Measurements from ENCODE around the gene DNAAF1.

GRCh38 chr16:84183911-84184591 lies 38.9 kb downstream of the DNAAF1 start:
- TF ChIP-seq CTCF (conservative IDR thresholded peaks at IDR 0.05; ENCODE audit: low read length) = no peak
- TF ChIP-seq EZH2phosphoT487 (IDR thresholded peaks at IDR 0.05; ENCODE audit: borderline replicate concordance) = no peak

All from Loucy (cell line).